SJCRH30 (cell line): ENCODE results near the gene TRIM66. TPM values are rescaled to one million over a fixed set of nuclear protein-coding genes. Genes with fewer than 3 reads are reported as not detected.

Experiments
- DNase-seq, 2 experiments: peaks; one replicate each; pipeline ENCODE4 v3.0.0-alpha.2; 2015 to 2020
- H3K27ac ChIP-seq: fragments of 250-450 bp; sonication (Bioruptor Pico); 2 replicates; pipeline ENCODE4 v1.5.1; 2020; ENCODE audit warnings: mild to moderate bottlenecking, moderate library complexity
- H3K27me3 ChIP-seq: fragments of 250-450 bp; sonication (Bioruptor Pico); 2 replicates; pipeline ENCODE4 v1.5.1; 2020; ENCODE audit warnings: mild to moderate bottlenecking, moderate library complexity
- H3K36me3 ChIP-seq: fragments of 250-450 bp; sonication (Bioruptor Pico); 2 replicates; pipeline ENCODE4 v1.5.1; 2020; ENCODE audit warnings: mild to moderate bottlenecking, moderate library complexity
- H3K4me1 ChIP-seq: fragments of 250-450 bp; sonication (Bioruptor Pico); 2 replicates; pipeline ENCODE4 v1.5.1; 2020; ENCODE audit warnings: mild to moderate bottlenecking, moderate library complexity
- H3K4me3 ChIP-seq: fragments of 250-450 bp; sonication (Bioruptor Pico); 2 replicates; pipeline ENCODE4 v1.5.1; 2020; ENCODE audit warnings: mild to moderate bottlenecking, moderate library complexity
- H3K9me3 ChIP-seq: fragments of 250-450 bp; sonication (Bioruptor Pico); replicated peaks from 2 replicates; pipeline ENCODE4 v1.5.1; 2020; ENCODE audit warnings: mild to moderate bottlenecking, moderate library complexity
- total RNA-seq: library from RNA; depleted of rRNA; stranded (reverse); fragments of >200 nt; shearing (Covaris generic); gene quantifications from 2 replicates; pipeline ENCODE4 v1.2.3, GENCODE V29; 2014; rRNA removed

Gene TRIM66
- total RNA-seq: 2.0 and 3.5 TPM in 2 replicates

DNA sequence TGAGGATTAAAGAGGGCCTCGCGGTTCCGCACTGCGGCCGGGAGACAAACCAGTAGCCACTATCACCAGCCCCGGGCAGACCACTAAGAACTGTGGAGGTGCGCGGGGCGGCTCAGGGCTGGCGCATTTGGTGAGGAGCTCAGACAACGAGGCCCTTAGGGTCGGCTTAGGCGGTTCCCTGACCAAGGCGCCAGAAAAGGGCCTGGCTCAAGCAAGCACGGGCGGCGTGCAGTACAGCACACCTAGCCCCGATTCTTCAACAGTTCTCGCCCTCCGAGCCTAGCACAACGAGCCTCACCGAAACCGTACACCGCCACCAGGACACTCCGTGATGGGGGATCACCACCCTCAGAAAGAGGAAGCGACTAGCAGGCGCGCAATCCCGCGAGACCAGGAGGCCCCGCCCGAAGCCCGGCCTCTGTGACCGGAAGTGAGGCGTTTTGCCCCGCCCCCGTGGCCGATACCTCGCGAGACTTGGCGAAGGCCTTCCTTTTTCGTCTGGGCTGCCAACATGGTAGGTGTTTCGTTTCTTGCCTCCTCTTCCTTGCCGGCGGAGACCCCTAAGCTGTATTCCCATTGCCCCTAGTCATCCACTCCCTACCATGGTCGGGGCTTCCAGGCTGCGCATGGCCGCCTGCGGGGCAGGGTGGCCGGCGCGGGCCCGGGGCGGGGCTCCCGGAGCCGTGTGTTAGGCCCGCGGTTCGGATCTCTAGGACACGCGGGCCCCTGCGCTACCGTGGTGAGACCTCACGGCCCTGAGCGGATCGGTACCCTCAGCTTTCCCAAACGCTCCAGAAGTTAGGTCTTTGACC is at the start of gene TRIM66, which contains the start of gene RPL27A:
Gene TRIM66, minus strand, starts transcription at position 363 of the 812 bp plus-strand sequence. CDS start 10,391 bp downstream, outside the sequence.
Gene RPL27A, plus strand, starts transcription at position 490 of the 812 bp plus-strand sequence. Its CDS starts 22 bp downstream, at position 512.
- peak; percentile 98 for DNase-seq
- Histone ChIP-seq H3K27me3 (no peaks in the 10 kb centered on the region), H3K36me3 (peaks cover 48% of the 10 kb centered on the region), H3K27ac (peak within 1 kb of the TSS; percentile 92), H3K4me1 (peaks cover 8% of the 10 kb centered on the region; the same call in 1 of the 2 replicates), H3K4me3 (peak within 1 kb of the TSS; percentile 92), H3K9me3 (no peaks in the 10 kb centered on the region)

DNA sequence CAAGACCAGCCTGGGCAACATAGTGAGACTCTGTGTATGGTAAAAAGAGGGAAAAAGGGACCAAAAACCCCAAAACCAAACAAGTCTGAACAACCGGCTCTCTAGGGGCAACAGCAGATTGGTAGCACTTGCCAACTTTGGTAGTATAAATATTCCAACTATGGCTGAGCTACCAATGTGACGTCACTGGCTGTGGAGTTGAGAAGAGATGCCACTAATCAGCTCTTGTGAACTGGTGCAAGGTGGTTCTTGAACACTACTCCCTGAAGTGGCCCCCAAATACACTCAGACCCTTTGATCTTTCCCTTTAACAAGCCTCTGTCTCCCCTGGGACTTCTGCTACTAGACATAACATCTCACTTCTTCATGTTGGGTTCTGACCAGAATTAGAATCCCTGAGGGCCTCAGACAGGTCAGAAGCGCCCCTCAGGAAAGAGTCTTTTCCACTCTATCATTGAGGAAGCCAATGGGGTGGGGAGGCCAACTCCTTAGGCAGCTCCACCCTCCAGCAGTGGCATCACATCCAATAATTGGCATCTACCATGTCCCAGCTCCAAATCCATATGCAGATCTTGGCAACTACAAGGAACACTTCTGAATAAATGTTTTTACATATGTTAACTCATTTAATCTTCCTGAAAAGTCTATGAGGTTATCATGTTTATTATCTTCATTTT is 49.3 kb upstream of the TRIM66 start:
- H3K36me3 ChIP-seq: peaks cover 19% of the 10 kb centered on the region
- no peak for DNase-seq
- H3K9me3 ChIP-seq: no peaks in the 10 kb centered on the region
- no peaks in the 10 kb centered on the region for H3K27me3 ChIP-seq
- no peak overlapping the region for H3K27ac ChIP-seq
- peaks cover 19% of the 10 kb centered on the region for H3K4me1 ChIP-seq
- no peak overlapping the region for H3K4me3 ChIP-seq

DNA sequence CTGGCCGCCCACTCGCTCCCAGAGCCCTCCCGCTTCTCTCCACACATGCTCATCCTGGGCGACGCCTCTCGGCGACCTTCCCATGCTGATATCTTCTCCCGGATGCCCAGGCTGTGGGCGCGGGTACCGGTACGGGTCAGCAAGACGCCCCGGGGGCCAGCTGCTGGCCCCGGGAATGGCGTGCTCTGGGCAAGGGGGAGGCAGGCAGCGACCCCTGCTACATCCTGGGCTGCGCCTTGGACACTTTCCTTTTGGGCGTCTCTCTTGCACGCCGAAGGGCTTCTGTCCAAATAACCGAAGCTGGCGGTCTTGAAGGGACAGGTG is 48.2 kb upstream of the TRIM66 start:
- H3K36me3 ChIP-seq: peaks cover 26% of the 10 kb centered on the region
- no peaks in the 10 kb centered on the region for H3K27me3 ChIP-seq
- peaks cover 19% of the 10 kb centered on the region for H3K4me1 ChIP-seq
- H3K9me3 ChIP-seq: no peaks in the 10 kb centered on the region
- no peak for DNase-seq
- no peak overlapping the region for H3K4me3 ChIP-seq
- H3K27ac ChIP-seq: no peak overlapping the region

GRCh38 chr11:8729837-8730696 is 47.6 kb upstream of the TRIM66 start:
- Histone ChIP-seq H3K4me1 (peaks cover 19% of the 10 kb centered on the region), H3K36me3 (peaks cover 29% of the 10 kb centered on the region), H3K27ac (no peak overlapping the region), H3K27me3 (no peaks in the 10 kb centered on the region), H3K4me3 (no peak overlapping the region), H3K9me3 (no peaks in the 10 kb centered on the region)
- DNase-seq: no peak

GRCh38 chr11:8729067-8729466 is 46.6 kb upstream of the TRIM66 start:
- no peak overlapping the region for H3K4me3 ChIP-seq
- H3K4me1 ChIP-seq: peaks cover 26% of the 10 kb centered on the region
- no peak overlapping the region for H3K27ac ChIP-seq
- DNase-seq: no peak
- no peaks in the 10 kb centered on the region for H3K9me3 ChIP-seq
- peaks cover 34% of the 10 kb centered on the region for H3K36me3 ChIP-seq
- no peaks in the 10 kb centered on the region for H3K27me3 ChIP-seq

DNA sequence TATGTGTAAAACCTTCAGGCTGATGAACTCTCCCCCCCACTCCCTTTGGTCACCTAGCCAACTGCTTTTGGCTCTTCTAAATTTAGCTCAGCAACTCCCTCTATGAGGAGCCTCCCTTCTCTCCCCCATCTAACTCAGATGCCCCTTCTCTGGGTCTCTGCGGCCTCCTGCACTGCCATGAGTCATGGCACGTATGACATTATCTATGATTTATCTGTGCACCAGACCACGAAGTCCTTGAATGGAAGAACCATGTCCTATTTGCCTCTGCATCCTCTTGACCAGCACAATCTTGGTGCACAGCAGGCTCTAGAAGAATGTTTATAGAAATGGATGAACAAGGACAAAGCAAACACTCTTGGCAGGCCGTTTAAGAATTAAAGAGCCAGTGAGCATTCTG is 46.1 kb upstream of the TRIM66 start:
- DNase-seq: peak; percentile 18 to 24
- H3K27me3 ChIP-seq: no peaks in the 10 kb centered on the region
- H3K4me3 ChIP-seq: no peak overlapping the region
- H3K27ac ChIP-seq: no peak overlapping the region
- H3K9me3 ChIP-seq: no peaks in the 10 kb centered on the region
- peaks cover 26% of the 10 kb centered on the region for H3K4me1 ChIP-seq
- H3K36me3 ChIP-seq: peaks cover 32% of the 10 kb centered on the region

DNA sequence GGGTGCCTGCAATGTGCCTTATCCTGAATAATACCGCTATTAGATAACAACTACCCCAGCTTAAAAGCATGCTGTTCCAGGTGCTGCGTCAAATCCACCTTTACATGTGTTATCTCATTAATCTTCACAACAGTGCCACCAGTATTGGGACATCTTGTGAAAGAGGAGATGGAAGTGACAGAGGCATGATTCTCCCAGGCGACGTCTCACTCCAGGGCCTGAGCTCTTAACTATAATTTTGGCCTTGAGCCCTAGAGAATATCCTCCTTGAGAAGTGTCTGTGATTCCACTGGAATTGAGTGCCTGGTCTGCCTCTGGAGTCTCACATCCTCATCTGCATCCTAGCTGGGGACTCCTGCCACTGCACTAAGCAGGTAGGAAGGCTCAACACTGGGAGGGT is 43.9 kb upstream of the TRIM66 start:
- DNase-seq: no peak
- Histone ChIP-seq H3K36me3 (peaks cover 40% of the 10 kb centered on the region), H3K9me3 (no peaks in the 10 kb centered on the region), H3K27me3 (no peaks in the 10 kb centered on the region), H3K27ac (no peak overlapping the region), H3K4me1 (peaks cover 29% of the 10 kb centered on the region), H3K4me3 (no peak overlapping the region)

- Histone ChIP-seq H3K9me3 (no peaks in the 10 kb centered on the region), H3K4me1 (peaks cover 45% of the 10 kb centered on the region), H3K27ac (no peak overlapping the region), H3K4me3 (no peak overlapping the region), H3K27me3 (no peaks in the 10 kb centered on the region), H3K36me3 (peaks cover 35% of the 10 kb centered on the region)
- DNase-seq: no peak
Observed at GRCh38 chr11:8724682-8725081, 42.2 kb upstream of the TRIM66 start.

GRCh38 chr11:8723711-8724110 is 41.2 kb upstream of the TRIM66 start:
- Histone ChIP-seq H3K27me3 (no peaks in the 10 kb centered on the region), H3K9me3 (no peaks in the 10 kb centered on the region), H3K27ac (no peak overlapping the region), H3K4me1 (peaks cover 48% of the 10 kb centered on the region), H3K4me3 (no peak overlapping the region), H3K36me3 (peaks cover 33% of the 10 kb centered on the region)
- no peak for DNase-seq

GRCh38 chr11:8722809-8723208 is 40.3 kb upstream of the TRIM66 start:
- peaks cover 49% of the 10 kb centered on the region for H3K4me1 ChIP-seq
- H3K27ac ChIP-seq: no peak overlapping the region
- no peak overlapping the region for H3K4me3 ChIP-seq
- no peak for DNase-seq
- peaks cover 28% of the 10 kb centered on the region for H3K36me3 ChIP-seq
- H3K9me3 ChIP-seq: no peaks in the 10 kb centered on the region
- H3K27me3 ChIP-seq: no peaks in the 10 kb centered on the region

DNA sequence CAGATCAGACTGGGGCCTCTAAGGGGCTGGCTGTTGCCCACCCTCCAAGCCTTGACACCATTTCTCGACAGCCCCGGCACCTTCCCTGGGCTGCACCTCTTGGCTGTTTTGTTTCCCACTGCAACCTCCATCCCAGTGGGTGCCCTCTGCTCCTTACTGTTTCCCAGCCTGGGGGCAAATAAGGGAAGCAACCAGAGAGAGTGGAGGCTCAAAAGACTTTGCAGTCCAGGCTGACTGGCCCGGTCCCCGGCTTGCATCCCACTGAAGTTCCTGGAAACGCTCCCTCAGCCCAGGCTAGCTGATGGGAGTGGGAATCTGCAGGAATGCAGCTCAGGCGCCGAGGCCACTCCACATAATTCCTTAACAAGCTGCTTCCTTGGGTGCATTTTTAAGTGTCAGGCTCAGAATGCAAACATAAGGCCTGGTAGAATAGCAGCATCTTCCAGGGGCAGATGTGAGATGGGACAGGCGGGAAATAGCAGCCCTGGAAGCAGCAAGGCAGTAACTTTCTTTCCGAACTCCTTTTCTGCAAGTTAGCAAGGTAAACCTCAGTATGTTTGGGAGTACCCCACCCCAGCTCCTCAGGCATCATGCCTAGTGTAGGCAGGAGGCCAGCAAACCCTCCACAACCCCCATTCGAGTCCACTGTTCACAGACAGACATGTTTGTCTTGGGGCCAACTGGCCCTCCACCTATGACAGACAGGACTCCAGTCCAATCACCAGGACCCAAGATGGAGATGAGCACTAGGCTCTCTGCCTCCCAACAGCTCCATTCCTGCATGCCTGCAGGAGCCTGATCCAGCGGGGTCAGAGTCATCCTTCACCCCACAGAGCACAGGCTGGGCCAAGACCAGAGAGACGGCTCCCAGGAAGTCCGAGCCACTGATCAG is 39.4 kb upstream of the TRIM66 start:
- Histone ChIP-seq H3K9me3 (no peaks in the 10 kb centered on the region), H3K4me1 (peaks cover 55% of the 10 kb centered on the region), H3K27ac (no peak overlapping the region), H3K27me3 (no peaks in the 10 kb centered on the region), H3K36me3 (peaks cover 36% of the 10 kb centered on the region), H3K4me3 (no peak overlapping the region)
- DNase-seq: no peak

DNA sequence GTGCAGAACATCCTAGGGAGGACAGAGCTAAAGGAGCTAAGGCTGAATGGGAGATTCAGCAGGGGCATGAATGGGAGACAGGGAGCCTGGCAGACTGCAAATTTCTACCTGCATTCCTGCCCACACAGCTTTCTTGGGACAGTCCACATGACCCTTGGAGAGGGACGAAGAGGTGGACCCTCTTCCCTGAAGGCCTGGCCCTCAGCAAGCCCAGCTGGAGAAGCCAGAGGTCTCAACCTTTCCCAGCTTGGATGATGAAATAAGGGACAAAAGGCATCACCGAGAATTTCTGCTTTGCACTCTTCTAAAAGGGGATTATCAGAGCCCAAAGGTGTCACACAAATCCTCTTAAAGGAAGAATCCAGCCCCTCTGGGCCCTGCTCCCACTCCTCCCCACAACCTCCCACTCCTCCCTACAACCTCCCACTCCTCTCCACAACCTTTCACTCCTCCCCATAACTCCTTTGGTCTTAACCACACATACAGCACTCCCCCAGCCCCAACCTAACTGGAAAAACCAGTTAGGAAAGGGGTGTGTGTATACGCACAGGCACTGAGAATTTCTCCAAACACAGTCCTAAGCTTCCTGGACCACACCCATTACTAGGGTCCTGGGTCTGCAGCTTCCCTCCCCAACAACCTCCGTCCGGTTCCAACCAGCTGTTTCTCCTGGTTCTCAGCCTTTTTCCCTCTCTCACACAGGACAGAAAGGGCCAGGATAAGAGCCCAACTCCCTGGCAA is 38.6 kb upstream of the TRIM66 start:
- Histone ChIP-seq H3K36me3 (peaks cover 33% of the 10 kb centered on the region), H3K27me3 (no peaks in the 10 kb centered on the region), H3K4me1 (peaks cover 55% of the 10 kb centered on the region), H3K4me3 (no peak overlapping the region), H3K9me3 (no peaks in the 10 kb centered on the region), H3K27ac (no peak overlapping the region)
- no peak for DNase-seq

DNA sequence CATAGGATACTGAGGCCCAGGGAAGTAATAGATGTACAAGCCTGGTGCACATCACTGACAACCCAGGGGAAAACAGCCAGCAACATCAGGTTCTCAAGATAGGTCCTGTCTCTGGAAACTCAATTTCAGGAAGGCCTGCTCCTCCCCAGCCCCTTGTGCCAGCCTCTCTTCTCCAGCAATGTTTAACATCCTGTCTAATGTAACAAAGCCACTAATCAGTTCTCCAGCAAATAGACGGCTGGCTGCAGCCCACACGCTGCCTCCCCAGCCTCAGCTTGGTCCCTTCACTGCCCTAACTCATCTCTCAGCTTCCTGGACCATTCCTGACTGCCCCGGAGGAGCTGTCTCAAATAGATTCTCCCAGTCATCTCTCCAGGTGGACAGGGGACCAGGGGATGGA is 37.9 kb upstream of the TRIM66 start:
- Histone ChIP-seq H3K27ac (peak overlapping the region; percentile 54), H3K4me1 (peaks cover 55% of the 10 kb centered on the region), H3K27me3 (no peaks in the 10 kb centered on the region), H3K36me3 (peaks cover 26% of the 10 kb centered on the region), H3K4me3 (no peak overlapping the region), H3K9me3 (no peaks in the 10 kb centered on the region)
- no peak for DNase-seq
